ENCODE data around the gene TSHB. TPM values are rescaled to one million over a fixed set of nuclear protein-coding genes. Genes with fewer than 3 reads are reported as not detected.

Gene TSHB
- total RNA-seq, 4 donors from 2014 or later, result not detected

GRCh38 chr1:115064461-115064860, 34.8 kb downstream of the TSHB start:
- no peaks in the 10 kb centered on the region for H3K36me3 ChIP-seq
- WGBS, 2 donors, result 90 to 97% methylated on average over 3 of the region's 3 CpGs
- H3K4me1 ChIP-seq, result no peaks in the 10 kb centered on the region
- TF ChIP-seq, protein P1, sequence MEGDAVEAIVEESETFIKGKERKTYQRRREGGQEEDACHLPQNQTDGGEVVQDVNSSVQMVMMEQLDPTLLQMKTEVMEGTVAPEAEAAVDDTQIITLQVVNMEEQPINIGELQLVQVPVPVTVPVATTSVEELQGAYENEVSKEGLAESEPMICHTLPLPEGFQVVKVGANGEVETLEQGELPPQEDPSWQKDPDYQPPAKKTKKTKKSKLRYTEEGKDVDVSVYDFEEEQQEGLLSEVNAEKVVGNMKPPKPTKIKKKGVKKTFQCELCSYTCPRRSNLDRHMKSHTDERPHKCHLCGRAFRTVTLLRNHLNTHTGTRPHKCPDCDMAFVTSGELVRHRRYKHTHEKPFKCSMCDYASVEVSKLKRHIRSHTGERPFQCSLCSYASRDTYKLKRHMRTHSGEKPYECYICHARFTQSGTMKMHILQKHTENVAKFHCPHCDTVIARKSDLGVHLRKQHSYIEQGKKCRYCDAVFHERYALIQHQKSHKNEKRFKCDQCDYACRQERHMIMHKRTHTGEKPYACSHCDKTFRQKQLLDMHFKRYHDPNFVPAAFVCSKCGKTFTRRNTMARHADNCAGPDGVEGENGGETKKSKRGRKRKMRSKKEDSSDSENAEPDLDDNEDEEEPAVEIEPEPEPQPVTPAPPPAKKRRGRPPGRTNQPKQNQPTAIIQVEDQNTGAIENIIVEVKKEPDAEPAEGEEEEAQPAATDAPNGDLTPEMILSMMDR (IDR thresholded peaks at IDR 0.05), result no peak
- TF ChIP-seq POLR2A (IDR thresholded peaks at IDR 0.05) (no peak), EP300 (IDR thresholded peaks at IDR 0.05) (no peak)
- H3K4me3 ChIP-seq, result no peak overlapping the region
- H3K9me3 ChIP-seq, result no peaks in the 10 kb centered on the region
- no peak for DNase-seq (ENCODE audit: low spot score in 2 of 2)
- H3K27ac ChIP-seq, result no peak overlapping the region
- no peaks in the 10 kb centered on the region for H3K27me3 ChIP-seq

DNA sequence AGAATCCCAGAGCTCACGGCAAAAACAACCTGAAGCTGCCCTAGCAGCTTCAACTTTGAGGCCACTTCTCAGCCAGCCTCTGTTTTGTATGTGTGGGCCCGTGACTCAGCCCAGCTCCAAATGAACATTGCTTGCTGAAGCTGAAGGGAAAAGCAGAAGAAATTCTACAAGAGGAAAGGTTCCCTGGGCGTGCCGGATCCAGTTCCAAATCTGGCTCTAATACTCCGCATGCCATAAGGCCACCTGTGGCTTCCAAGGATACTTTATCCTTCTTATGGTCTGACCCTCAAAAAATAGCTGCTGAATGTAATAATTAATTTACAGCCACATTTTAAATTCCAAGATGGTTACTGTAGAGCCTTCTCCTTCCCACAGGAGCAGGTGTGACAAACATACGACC, 35.4 kb downstream of the TSHB start:
- DNase-seq (ENCODE audit: low spot score in 2 of 2), result no peak
- Histone ChIP-seq H3K36me3 (no peaks in the 10 kb centered on the region), H3K9me3 (no peaks in the 10 kb centered on the region), H3K4me3 (no peak overlapping the region), H3K4me1 (no peaks in the 10 kb centered on the region), H3K27ac (no peak overlapping the region), H3K27me3 (no peaks in the 10 kb centered on the region)
- WGBS, 2 donors, result 82 to 86% methylated on average over 6 of the region's 6 CpGs
- TF ChIP-seq, protein P1 (IDR thresholded peaks at IDR 0.05), result no peak
- TF ChIP-seq EP300 (IDR thresholded peaks at IDR 0.05) (no peak), POLR2A (IDR thresholded peaks at IDR 0.05) (no peak)

- no peak overlapping the region for H3K4me3 ChIP-seq
- TF ChIP-seq POLR2A (IDR thresholded peaks at IDR 0.05), result no peak
- no peak for TF ChIP-seq EP300 (IDR thresholded peaks at IDR 0.05)
- TF ChIP-seq, protein P1 (IDR thresholded peaks at IDR 0.05), result no peak
- no peaks in the 10 kb centered on the region for H3K9me3 ChIP-seq
- 81 to 83% methylated on average over 8 of the region's 8 CpGs for WGBS, 2 donors
- no peak overlapping the region for H3K27ac ChIP-seq
- H3K27me3 ChIP-seq, result no peaks in the 10 kb centered on the region
- no peaks in the 10 kb centered on the region for H3K36me3 ChIP-seq
- DNase-seq (ENCODE audit: low spot score in 2 of 2), result no peak
- no peaks in the 10 kb centered on the region for H3K4me1 ChIP-seq
Measured at GRCh38 chr1:115067161-115067859, 37.7 kb downstream of the TSHB start.

DNA sequence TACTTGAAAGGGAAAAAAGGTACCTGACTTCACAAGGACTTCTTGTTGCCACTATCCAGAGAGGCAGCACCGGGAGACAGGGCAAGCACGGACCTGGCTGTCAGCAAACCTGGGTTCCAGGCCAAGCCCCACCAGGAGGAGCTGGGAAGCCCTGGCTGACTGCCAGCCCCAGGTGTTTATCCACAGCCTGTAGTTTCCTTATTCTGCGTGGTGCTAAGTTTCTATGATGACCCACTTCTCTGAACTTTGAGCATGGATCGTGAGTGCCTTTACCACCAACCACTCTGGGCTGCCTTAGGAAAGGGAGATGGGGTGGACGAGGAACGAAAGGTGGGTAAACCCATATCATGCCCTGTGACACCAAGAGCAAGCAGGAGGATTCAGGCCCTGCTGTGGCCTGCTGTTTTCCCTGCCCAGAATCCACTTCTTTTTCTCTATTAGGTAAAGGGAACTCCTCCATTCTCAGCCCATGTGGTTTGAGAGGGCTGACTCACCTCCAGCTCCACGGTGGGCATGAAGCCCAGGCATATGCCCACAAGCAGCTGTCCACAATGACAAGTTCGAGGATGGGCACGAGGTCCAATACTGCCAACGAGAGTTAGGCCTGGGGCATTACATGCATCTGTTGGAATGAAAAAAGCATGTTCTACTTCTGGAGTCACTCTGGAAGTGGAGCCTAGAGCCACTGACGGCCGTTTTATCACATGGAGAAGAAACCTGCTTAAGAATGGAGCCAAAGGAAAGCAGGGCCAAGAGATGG, 39.4 kb downstream of the TSHB start:
- Histone ChIP-seq H3K27me3 (no peaks in the 10 kb centered on the region), H3K4me3 (no peak overlapping the region), H3K36me3 (no peaks in the 10 kb centered on the region), H3K4me1 (no peaks in the 10 kb centered on the region), H3K9me3 (no peaks in the 10 kb centered on the region), H3K27ac (no peak overlapping the region)
- TF ChIP-seq POLR2A (IDR thresholded peaks at IDR 0.05) (no peak), EP300 (IDR thresholded peaks at IDR 0.05) (no peak)
- TF ChIP-seq, protein P1 (IDR thresholded peaks at IDR 0.05), result no peak
- no peak for DNase-seq (ENCODE audit: low spot score in 2 of 2)
- WGBS, 2 donors, result 77% methylated on average over 12 of the region's 12 CpGs

DNA sequence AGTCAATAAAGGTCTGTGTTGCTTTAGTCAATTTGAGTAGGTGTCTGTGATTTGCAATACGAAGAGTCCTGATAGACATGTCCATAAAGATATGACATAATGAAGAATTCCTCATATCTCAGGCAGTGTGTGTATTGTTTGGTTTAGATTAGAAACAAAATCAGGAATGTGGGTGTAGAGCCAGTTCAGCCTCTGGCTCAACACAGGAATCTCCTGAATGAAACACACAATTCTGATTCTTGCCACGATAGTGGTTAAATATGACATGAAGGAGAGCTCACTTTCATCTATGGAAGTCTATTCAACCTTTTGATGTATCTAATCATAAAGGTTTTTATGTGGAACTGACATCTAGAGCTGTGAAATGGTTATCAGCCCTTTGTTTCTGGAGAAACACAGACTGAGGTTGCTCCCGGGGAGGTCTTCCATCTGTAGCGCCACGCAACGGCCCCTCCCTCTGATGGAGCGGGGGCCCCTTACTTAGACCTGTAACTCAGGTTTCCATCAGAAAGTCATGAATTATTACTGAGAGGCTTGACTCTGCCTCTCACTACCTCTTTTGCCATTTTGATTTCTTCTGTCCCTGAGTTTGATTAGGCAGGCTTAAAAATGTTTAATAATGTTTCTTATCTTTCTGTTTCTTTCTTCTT, 40.2 kb downstream of the TSHB start:
- no peak for TF ChIP-seq POLR2A (IDR thresholded peaks at IDR 0.05)
- TF ChIP-seq, protein P1 (IDR thresholded peaks at IDR 0.05), result no peak
- TF ChIP-seq EP300 (IDR thresholded peaks at IDR 0.05), result no peak
- Histone ChIP-seq H3K4me3 (no peak overlapping the region), H3K36me3 (no peaks in the 10 kb centered on the region), H3K4me1 (no peaks in the 10 kb centered on the region), H3K9me3 (no peaks in the 10 kb centered on the region), H3K27ac (no peak overlapping the region), H3K27me3 (no peaks in the 10 kb centered on the region)
- WGBS, 2 donors, result 79 to 86% methylated on average over 7 of the region's 7 CpGs
- DNase-seq (ENCODE audit: low spot score in 2 of 2), result no peak

All from tibial nerve (tissue), 4 donors.